NCI-H446 (cell line): ENCODE measurements around the gene CPB2.

Experiments used
- DNase-seq, 2 experiments: peaks; one replicate each; lab custom pipeline; 2025; lab: John Stamatoyannopoulos, UW

Gene CPB2, protein sequence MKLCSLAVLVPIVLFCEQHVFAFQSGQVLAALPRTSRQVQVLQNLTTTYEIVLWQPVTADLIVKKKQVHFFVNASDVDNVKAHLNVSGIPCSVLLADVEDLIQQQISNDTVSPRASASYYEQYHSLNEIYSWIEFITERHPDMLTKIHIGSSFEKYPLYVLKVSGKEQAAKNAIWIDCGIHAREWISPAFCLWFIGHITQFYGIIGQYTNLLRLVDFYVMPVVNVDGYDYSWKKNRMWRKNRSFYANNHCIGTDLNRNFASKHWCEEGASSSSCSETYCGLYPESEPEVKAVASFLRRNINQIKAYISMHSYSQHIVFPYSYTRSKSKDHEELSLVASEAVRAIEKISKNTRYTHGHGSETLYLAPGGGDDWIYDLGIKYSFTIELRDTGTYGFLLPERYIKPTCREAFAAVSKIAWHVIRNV

DNA sequence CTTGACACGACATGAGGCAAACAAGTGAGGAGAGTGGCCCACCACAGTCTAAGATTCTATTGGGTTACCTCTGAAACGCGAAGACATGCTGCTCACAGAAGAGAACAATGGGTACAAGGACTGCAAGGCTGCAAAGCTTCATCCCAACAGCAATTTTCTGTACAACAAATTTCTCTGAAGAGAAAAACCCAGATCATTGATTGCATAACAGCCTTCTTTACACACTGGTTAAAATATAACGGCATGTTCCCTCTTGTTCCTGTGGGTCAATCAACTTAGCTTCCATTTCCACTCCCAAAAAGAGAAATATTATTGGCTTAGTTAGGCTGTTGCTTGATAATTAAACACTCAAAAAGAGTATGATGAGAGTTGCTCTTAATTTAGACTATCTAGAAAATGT lies at the start of gene CPB2:
Gene CPB2, minus strand, starts transcription at position 166 of the 400 bp plus-strand sequence. Its CDS starts 24 bp downstream, at position 142.
- DNase-seq, result no peak

DNA sequence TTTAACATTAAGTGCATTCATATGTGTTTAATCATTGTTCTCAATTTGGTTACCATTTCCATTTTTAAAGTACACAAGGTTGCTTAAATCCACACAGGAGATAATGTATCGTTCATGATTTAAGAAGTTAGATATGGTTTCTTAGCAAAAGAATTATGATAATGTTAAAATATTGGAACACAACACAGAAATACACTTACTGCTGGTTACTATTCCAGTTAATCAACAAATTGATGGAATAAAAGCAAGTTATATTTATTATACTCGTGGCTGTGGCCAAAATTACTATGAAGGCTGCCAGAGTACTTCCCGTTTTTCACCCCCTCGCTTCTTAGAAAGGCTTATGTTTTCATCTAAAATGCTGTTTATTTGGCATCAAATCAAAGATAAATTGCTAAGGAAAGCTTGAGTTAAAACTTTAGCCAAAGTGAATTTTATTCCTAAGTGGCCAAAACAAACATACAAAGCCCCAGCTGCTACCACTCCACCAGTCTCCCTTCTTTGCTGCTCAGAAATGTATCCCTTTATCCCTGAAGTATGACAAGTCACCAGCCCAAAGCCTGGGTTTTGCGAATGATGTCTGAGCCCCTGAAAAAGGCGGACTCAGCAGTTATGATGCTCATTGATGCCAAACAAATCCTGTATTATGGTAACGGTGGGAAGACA lies 49.4 kb upstream of the CPB2 start:
- no peak for DNase-seq

DNA sequence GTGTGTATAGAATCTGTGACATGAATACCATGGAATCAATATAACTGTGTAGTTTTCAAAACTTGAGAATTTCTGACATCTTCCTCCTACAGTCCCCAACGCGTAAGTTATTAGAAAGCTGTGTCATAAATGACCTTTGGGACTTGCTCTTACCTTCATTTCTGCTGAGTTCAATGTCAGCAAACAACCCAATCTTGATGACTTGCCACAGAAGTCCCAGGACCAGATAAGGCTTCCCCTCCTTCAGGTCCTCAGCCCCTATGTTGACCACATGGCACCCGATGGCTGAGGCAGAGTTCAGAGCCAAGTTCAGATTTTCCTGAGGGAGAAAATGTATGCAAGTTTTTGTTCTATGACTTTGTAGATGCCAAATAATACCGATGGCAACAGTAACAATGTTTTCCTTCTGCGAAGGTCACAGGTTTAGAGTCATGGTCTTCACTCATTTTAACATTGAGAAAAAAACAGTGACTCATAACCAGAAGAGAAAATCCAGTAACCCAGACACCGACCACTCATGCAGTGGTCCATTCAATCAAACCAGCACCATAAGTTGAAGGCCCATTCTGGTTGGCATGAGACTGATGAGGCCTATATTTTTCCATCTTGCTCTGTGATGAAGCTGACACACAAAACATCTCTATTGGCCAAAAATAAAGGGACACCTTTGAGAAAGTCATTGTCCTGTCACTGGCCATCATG lies 47.9 kb upstream of the CPB2 start:
- no peak for DNase-seq

DNA sequence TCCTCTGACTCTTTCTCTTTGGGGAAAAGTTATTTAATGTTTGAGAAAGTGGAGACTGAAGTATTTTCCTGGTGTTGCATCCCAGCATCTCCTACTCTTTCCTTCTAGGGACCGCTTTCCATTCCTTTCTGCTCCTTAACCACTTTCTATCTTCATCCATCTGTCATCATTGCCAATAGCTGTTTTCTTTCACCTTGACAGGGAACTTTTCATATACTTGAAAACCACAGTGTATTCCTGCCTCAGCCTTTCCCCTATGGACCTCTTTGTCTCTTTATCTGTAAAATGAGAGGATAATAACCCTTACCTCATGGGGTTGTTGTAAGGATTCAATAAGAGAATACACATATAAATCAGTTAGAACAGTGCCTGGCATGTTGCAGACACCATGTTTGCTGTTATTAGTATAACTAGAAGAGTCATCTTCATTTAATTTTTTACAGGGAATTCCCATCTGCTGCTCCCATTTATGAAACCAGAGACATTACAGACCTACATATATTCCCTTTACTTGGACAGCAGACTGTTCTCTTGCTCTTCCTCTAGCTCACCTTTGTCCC lies 45.4 kb upstream of the CPB2 start:
- no peak for DNase-seq

DNA sequence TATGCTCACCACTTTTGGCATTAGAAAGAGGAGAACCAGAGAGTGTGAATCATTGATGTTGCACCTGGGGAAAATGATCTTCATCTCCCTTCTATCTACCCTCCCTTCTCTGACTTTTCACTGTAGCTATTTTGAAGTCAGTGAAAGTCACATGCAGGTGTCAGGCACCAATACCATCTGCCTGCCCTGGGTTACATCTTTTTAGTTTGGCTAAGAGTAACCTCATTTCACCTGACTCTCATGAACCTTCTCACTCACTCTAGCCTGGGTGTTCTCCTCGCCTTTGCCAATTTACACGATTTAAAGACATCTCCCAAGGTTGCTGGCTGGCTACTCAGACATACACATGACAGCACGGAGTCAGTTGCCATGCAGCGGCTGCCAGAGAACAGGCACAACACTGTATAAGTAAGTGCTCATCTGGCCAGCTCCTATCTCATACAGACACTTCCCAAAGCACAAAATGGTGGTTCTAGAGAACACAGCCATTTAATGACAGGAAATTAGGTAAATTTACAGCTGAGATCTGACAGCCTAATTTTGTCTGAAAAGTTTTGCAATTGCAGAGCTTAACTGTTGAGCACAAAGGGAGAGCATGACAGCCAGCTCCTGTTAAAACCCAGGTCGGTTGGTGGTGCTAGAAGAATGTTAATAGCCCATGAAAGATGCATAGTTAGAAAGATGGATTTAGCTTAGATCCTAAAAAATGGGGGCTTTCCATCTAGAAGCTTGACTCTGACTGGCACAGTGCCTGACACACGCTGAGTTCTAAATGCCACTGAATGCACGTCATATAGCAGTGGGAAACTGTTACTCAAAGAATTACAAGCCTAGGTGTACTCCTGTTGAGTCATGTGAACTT lies 44.7 kb upstream of the CPB2 start:
- DNase-seq, result no peak

DNA sequence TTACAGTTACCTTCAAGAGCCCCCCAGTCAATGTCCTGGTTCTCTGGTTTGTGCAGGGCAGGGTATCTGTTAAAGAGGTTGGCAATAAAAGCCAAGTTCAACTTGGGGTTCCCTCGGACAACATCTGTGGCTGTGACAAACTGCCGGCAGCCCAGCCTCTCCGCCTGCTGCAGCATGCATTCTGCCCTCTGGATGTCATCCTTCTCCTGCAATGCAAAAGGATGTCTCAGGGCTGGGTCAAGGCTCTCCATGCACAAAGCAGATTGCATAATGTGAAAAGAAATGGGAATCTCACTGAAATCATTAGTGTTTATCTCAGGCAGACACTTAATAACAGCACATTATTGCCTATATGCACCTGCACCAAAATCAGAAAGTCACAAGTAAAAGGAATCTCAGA lies 42.1 kb upstream of the CPB2 start:
- DNase-seq, result no peak

DNA sequence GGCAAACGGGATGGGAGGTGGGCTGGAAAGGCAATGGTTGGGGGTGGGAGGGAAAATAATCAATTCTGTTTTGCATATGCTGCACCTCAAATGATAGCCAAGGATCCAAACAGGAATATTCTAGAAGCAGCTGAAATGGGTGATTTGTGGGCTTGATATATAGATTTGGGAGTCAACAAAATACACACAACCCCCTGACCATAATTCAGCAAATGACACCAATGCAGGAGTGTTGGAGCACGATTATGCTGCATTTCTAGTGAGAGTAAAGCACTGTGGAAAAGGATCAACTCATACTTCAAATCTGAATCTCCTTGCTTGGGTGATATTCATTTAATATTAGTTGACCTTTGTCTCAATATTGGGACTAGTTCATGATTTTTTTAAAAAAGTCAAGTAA lies 41.1 kb upstream of the CPB2 start:
- no peak for DNase-seq

DNA sequence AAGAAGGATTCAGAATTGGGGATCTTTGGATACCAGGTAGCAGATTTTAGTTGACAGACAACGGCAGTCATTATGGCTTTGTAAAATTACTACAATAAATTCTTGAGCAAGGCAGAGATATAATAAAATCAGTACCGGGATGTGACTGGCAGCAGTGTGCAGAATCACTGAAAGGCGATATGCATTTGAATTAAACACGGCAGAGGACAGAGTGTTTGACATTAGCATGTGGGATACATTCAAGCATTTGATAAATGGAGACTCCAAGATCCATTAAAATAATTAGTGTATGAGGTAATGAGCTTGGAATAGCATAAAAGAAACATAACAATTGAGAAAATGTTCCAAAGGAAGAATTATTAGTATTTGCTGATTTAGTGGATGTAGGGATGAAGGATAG lies 40.3 kb upstream of the CPB2 start:
- no peak for DNase-seq

DNA sequence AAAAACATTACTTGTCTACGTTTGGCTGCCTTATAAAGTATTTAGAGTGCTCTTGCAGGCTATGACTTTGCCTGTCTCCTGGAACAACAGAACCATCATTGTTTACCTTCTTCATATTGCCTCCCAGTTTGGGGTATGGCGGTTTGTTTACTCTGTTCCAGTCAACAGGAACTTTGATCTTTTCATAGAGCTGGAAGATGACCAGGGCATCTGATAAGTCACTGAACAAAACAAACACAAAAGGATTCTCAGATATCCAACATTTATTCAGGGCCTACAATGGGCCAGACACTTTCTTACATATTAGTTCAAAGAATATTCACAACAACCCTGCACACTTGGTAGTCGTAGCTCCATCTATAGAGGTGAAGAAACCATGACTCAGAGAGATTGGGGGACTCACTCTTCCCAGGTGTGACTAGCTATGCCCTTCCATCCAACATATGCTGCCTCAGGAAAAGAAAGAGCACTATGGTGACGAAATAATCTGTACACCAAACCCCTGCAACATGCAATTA lies 38.4 kb upstream of the CPB2 start:
- DNase-seq, result no peak

DNA sequence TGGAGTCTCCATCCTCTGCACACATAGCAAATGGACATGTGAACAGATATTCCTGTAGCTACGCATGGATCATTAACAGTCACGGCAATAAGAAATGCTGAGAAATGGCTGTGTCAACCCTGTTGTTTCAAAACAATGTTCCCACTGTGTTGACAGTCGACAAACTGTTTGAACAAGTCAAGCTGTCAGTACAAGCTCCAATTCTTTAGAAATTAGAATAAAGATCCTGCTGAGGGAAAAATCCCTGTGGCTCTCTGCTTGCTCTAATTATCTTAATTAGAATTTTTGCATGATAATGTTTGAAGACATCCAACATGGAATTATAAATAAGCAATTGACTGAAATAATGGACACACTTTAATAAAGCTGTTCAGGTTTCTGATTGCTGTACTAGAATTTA lies 37.9 kb upstream of the CPB2 start:
- no peak for DNase-seq

DNA sequence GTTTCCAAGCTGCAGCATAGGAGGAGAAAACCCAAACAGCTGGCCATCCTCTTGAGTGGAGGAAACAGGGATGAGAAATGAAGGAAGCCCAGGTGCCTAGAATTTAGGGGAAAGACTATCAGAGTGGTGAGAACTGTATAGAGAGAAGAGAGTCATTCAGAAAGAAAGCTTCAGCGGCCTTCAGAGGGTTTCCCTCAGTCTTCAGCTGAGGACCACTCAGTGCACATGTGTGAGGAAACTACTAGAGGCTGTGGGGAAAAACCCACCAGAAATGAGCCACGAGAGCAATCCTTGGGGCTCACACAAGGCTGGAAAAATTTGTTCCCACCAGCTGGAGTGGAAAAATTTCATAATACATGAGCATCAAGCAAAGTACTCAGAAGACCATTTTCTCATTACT lies 35.2 kb upstream of the CPB2 start:
- no peak for DNase-seq

DNA sequence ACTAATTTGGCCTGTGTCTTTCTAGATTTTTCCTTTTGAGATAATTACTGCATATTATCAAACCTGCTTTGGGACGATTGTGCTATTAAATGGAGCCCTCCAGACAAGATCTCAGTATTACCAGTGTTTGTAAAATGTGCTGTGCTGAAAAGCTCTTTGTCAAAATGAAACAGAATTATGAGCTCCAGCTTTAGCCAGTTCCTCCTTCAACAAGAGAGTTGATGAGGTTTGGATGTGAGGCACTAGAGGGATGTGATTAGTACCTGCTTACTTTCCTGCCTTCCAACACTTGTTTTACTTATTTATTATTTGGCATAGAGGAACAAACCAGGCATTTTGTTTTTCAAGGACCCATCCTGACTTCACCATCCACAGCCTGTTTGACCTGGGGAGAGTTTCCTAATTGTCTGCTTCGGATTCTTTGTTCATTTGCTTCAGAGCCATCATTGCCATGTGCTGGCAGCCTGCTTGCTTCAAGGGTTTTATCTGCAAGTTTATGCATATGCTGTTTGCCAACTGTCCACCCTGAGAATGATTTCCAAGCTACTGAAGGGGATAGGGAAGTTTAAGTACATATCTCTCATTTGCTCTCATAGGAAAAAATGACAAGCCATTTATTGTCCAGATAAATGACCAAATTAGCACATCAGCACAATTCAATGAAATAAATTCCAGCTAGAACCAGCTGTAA lies 32.9 kb upstream of the CPB2 start:
- DNase-seq, result no peak

DNA sequence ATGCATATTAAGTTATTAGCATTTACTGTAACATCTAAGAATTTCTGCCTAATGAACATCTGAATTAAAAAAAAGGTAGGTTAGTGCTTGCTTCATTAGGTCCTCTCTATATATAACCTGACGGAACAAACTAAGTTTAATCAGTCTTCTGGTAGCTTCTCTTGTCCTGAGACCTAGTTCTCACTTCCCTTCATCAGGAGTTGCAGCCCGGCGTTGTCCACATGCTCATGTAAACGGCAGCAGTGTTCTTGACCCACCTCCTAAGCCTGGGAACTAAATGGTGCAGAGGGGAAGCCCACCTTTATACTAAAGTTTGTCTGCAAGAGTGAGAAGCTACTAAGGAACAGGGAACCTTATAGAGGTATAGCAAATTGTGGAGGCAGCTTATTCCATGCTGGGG lies 31.9 kb upstream of the CPB2 start:
- no peak for DNase-seq

DNA sequence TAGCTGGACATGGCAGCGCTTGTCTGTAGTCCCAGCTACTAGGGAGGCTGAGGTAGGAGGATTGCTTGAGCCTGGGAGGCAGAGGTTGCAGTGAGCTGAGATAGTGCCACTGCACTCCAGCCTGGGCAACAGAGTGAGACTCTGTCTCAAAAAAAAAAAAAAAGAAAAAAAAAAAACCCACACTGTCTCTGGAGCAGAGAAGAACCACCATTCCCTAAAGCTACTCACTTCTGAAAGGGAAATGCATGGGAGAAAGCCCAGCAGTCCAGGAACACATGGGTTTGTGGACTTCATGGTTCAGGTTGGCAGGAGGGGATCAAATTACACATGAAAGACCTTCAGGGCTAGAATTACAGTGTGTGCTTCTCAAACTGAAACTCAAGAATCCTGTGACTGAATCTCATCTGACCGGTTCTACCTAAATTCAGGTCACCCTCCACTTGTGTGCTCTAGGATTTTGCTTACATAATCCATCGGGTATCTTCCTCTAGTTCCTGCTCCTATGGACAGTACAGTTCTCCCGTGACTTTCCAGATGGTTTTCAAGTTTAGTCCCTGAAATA lies 30.2 kb upstream of the CPB2 start:
- DNase-seq, result no peak

DNA sequence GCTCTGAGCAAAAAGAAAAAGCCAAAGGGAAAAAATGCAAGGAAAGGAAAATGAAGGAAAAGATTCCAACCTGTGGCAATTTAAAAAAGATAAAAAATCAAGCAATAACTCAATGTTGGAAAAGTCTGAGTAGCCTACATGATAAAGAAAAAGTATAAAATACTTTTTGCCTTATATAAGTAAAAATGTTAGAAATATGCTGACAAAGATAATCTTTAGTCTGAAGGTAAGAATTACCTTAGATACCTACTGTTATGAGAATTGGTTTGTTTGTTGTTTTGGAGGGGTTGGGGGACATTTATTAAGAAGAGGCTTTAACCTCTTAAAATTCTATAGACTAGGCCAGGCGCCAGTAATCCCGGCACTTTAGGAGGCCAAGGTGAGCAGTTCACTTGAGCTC lies 29.7 kb upstream of the CPB2 start:
- no peak for DNase-seq

DNA sequence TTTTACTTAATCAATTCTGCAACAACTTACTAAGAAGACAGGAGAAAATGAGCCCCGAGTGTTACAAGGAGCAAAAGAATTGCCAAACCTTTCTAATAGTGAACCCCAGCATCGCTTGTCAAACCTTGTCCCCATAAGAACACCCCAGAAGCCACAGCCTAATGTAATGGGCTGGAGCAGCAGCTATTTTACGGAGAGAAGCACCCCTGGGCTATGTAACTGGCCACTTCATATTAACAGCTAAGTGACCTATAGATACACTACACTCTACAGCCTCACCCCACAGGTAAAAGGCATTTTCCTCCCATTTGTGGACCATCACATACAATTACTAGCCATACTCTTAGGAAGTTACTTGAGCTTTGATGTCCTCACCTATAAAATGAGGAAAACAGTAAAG lies 27.3 kb upstream of the CPB2 start:
- no peak for DNase-seq

DNA sequence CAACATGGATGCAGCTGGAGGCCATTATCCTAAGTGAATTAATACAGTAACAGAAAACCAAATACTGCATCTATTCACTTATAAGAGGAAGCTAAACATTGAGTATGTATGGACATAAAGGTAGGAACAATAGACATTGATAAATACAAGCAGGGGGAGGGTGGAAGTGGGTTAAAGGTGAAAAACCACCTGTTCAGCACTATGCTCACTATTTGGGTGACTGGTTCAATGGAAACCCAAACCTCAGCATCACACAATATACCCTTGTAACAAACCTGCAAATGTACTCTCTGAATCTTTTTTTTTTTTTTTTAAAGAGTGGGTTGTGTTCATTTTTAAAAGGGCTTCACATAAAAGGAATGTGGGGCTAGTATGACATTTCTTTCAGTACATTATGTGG lies 26.9 kb upstream of the CPB2 start:
- DNase-seq, result no peak

DNA sequence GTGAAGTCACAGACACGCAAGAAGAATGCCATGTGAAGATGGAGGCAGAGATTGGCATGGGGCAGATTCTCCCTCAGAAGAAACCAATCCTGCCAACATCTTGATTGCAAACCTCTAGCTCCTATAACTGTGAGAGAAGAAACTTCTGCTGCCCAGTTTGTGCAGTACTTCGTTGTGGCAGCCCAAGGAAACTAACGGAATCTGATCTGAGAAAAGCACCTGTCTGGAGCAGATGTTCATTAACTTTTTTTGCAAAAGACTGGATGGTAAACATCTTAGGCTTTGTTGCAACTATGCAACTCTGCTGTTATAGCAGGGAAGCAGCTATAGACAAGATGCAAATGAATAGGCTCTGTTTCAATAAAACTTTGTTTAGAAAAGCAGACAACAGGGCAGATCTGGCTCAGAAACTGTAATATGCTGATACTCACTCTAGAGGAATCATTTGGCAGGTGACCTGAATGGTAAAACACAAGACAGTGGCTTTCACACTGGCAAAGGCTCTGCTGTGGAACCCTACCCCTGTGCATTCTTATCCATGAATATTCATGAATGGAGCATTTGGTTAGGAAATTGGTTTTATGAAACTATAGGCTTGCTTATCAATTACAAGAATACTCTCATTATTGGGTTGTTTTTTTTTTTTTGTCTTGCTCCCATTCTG lies 25.3 kb upstream of the CPB2 start:
- DNase-seq, result no peak

DNA sequence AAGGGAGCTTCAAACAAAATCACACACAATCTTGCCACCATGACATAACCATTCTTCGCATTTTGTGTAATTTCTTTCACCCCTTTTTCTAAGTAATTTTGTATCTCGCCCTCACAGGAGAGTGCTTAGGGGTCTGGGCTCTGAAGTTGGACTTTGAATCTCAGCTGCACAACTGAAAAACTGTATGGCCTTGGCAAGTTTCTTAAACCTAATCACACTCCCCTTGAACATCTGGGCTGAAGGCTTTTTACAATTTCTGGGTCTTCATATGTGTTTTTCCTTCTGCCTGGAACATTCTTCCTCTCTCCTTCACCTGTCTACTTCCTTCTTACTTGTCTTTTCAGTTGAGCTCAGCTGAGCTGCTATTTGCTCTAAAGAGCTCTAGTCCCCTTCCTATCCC lies 24.3 kb upstream of the CPB2 start:
- no peak for DNase-seq
